NCI-H1417 (cell line): Measurements from ENCODE around the gene DAZ3.
"Not testable (repeated sequence)": the region's sequence is repeated elsewhere in the genome, so short reads cannot be mapped to it uniquely, and the experiment has no call there.

ENCODE experiments used
- DNase-seq, 3 experiments: peaks; one replicate each; lab custom pipeline; 2025; lab: John Stamatoyannopoulos, UW

The DAZ3 gene

DNA sequence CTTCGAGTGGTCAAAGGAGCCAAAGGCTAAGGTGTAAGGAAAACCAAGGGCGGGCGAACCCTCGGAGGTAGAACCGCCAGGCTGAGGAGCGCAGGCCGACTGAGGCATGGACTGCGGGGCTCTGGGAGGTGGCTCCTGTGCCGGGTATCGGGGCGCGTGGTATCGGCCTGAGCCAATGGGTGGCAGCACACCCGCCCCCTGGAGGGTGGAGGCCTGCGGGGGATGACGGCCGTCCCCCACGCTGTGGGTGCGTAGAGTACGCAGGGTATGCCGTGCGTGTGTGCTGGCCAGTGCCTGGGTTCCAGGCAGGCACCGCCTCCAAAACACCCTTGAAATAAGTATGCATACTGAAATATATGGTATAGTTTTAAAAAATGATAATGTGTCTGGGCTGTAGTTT lies at the start of gene DAZ3:
DAZ3 (minus strand) TSS at position 101 of the 400 bp plus-strand sequence. CDS start 208 bp downstream, outside the sequence.
- DNase-seq, result not testable (repeated sequence)

DNA sequence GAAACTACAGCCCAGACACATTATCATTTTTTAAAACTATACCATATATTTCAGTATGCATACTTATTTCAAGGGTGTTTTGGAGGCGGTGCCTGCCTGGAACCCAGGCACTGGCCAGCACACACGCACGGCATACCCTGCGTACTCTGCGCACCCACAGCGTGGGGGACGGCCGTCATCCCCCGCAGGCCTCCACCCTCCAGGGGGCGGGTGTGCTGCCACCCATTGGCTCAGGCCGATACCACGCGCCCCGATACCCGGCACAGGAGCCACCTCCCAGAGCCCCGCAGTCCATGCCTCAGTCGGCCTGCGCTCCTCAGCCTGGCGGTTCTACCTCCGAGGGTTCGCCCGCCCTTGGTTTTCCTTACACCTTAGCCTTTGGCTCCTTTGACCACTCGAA lies 20.4 kb upstream of the DAZ3 start, which contains the start of gene DAZ4:
DAZ4 (plus strand) TSS at position 301 of the 400 bp plus-strand sequence. CDS start 208 bp downstream, outside the sequence.
- not testable (repeated sequence) for DNase-seq

GRCh38 chrY:24825069-24825468 lies 11.9 kb upstream of the DAZ3 start:
- not testable (repeated sequence) for DNase-seq

DNA sequence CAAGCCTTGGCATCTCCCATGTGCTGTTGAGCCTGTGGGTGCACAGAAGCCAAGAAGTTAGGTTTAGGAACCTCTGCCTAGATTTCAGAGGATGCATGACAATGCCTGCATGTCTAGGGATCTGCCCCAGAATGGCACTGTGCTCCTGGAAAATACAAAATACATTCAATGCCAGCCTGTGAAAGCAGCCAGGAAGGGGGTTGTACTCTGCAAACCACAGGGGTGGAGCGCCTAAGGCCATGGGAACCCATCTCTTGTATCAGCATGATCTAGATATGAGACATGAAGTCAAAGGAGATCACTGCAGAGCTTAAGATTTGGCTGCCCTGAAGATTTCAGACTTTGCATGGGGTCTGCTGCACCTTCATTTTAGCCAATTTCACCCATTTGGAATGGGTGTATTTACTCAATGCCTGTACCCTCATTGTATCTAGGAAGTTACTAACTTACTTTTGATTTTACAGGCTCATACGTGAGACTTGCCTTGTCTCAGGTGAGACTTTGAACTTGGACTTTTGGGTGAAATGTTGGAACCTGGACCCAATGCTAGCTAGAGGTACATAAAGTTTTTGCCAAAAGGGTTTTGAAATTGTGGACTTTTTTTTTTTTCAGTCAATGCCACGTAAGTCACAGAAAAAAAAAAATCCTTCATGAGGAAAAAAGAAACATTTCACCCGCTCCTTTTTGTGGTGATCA lies 11.1 kb upstream of the DAZ3 start:
- DNase-seq, result not testable (repeated sequence)

DNA sequence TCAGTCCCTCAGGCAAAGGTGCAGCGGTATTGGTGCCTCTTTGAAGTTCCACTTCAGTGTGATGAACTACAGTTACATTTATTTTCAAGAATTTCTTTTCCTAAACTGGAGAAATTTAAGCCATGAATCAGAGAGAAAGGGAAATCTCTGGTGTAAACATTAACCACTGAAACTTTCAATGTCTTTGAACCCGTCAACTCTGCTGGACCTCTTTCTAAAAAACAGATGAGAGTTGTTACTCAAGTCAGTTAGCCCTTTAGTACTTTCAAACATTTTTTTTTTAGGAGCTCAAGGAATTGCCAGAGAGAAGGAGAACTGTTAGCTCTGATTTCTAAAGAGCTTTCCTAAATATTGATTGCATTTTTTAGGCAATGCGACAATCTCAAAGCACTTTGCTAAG lies 8.6 kb upstream of the DAZ3 start:
- DNase-seq, result not testable (repeated sequence)
